HG03439 (cell line): ENCODE measurements around the gene LAMA2.

Experiments
- ATAC-seq: cut with Tn5 transposase; IDR thresholded peaks from one replicate; pipeline ENCODE4 v1.9.1; 2021; ENCODE audit warnings: mild to moderate bottlenecking, moderate library complexity; ENCODE audit not compliant: unreplicated experiment

Gene LAMA2

GRCh38 chr6:129555206-129555832 is 672.4 kb downstream of the LAMA2 start:
- ATAC-seq, result no peak

- no peak for ATAC-seq
Observed at GRCh38 chr6:129558248-129558647, 675.3 kb downstream of the LAMA2 start.

- no peak for ATAC-seq
Observed at GRCh38 chr6:129565366-129565765, 682.4 kb downstream of the LAMA2 start.

GRCh38 chr6:129565811-129566210 is 682.9 kb downstream of the LAMA2 start:
- no peak for ATAC-seq
